CD4-positive, alpha-beta T cell treated with Interleukin-6 at 100 ng/mL for 8 hours (primary cell): ENCODE measurements around the gene SRSF3.
"Not testable (repeated sequence)": the region's sequence is repeated elsewhere in the genome, so short reads cannot be mapped to it uniquely, and the experiment has no call there.

Experiments
- DNase-seq: peaks from one replicate; pipeline ENCODE4 v3.0.0-alpha.2; 2020; ENCODE audit warnings: mixed read lengths, low spot score

The SRSF3 gene

DNA sequence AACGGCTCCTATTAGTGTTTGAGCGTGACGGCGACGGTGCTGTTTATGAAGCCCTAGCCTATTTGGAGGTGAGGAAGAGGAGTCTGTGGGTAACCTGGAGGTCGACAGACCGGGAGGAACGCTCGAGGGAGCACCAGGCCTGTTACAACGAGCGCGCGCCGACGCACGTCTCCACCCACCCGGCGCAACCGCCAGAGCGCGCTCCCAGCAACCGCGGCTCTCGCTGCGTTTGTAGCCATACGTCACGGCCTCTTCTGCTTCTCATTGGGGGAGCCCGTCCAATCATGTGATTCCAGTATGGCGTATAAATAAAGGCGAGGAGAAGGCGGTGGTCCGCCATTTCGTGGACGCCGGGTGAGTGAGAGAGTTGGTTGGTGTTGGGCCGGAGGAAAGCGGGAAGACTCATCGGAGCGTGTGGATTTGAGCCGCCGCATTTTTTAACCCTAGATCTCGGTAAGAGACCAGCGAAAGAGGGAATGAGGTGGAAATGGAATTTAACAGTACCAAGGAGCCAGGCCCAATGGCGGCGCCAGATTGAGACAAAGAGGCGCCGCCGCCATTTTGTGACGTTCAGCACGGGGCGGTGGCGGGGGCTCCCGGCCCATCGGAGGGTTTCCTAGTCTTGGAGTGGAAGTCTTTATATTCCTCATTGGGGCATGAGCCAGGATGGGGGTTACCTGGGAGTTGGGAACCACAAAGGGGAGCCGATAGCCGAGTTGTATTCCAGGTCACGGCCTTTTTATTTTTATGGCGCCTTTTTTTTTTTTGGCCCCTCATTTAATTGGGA is at the start of gene SRSF3:
Gene SRSF3 (plus strand): TSS at position 334 of the 787 bp plus-strand sequence. CDS start 2,401 bp downstream, outside the sequence.
- peak; percentile 97 for DNase-seq

DNA sequence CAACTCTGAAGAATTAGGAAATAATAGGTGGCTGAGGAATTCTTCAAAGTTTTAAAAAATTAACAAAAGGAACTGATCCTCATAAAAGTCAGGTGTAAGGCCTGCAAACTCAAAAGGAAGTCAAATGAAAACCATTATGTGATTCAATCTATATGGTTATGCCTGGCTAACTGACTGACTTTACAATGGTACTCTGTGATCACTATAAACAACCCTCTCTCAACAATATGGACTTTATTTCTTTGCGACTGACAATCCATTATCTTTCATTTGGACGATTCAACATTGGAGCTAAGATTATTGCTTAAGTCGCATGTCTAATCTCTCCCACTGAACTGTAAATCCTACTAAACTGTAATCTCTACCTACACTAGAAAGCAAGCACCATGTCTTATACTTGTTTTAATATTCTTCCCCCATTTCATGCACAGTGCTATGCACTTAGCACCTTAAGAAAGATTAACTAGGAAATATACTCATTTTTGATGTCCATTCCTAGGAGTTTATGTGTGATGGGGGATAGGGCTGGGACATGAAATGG is 48.3 kb upstream of the SRSF3 start:
- no peak for DNase-seq

DNA sequence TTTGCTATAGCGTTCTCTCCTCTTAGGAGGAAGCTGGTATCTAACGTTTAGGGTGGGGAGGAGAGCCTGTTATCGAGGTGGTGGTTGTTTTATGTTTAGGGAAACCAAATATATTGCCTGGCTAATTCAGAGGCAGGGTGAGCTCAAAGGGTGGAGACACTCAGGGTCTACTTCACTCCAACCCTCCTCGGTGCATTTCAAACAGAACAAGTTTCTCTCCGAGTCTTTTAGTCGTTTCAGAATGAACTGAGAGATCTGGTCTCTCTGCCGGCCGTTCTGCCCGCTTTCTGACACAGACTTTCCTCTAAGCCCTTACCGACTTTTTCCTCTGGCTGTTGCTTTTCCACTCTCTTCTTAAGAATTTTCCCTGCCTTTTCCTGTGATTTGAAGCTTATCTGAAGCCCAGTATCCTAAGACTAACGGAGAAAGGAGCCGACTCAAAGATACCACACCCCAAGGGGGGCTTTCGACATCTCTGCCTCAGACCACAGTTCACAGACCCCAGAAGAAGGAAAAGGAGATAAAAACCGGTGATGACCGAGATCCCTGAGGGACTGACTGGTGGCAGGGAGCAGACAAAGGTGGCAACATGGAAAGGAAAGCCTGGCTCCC is 47.7 kb upstream of the SRSF3 start:
- DNase-seq, result peak; percentile 10

GRCh38 chr6:36546920-36547645 is 47.1 kb upstream of the SRSF3 start, which contains the start of gene STK38:
Gene STK38, minus strand, starts transcription at chr6:36547479. Its CDS starts 7,277 bp downstream, at chr6:36540202.
- DNase-seq, result peak; percentile 90

- DNase-seq, result peak; percentile 12
Measured at GRCh38 chr6:36547646-36548400, 46.3 kb upstream of the SRSF3 start.

DNA sequence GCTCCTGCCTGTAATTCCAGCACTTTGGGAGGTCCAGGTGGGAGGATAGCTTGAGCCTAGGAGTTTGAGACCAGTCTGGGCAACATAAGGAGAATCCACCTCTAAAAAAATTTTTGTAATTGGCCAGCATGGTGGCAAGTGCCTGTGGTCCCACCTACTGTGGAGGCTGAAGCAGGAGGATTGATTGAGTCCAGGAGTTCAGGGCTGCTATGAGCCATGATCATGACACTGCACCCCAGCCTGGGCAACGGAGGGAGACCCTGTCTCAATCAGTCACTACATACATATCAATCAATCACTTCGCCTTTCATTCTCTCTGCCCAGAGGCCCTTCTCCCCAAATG is 45.8 kb upstream of the SRSF3 start:
- no peak for DNase-seq

- no peak for DNase-seq
Measured at GRCh38 chr6:36550473-36551000, 43.6 kb upstream of the SRSF3 start.

DNA sequence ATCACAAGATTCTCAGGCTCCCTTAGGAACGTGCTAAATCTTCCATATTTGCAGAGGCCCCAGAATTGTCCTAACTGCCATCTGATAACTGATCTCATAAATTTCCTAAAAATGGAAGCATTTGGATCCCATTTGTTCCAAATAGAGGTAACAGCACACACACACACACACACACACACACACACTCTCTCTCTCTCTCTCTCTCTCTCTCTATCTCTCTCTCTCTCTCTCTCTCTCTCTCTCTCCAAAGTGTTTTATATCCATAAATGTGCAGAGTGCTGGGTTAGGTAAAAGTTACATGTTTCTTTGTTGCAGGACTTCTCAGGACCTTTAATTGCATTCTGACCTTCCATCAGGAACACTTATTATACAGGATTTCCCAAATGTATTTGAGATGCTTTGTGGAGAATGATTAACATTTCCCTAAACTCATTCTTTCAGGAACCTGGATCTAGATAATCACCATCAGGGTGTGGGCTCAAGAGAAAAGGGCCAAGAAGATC is 38.4 kb upstream of the SRSF3 start:
- DNase-seq, result no peak

- no peak for DNase-seq
Measured at GRCh38 chr6:36556281-36556680, 37.9 kb upstream of the SRSF3 start.

- no peak for DNase-seq
Measured at GRCh38 chr6:36559011-36559793, 35.0 kb upstream of the SRSF3 start.

- DNase-seq, result no peak
Measured at GRCh38 chr6:36560822-36561221, 33.3 kb upstream of the SRSF3 start.

GRCh38 chr6:36563237-36563927 is 30.8 kb upstream of the SRSF3 start:
- DNase-seq, result no peak

- no peak for DNase-seq
Measured at GRCh38 chr6:36563928-36564284, 30.3 kb upstream of the SRSF3 start.

DNA sequence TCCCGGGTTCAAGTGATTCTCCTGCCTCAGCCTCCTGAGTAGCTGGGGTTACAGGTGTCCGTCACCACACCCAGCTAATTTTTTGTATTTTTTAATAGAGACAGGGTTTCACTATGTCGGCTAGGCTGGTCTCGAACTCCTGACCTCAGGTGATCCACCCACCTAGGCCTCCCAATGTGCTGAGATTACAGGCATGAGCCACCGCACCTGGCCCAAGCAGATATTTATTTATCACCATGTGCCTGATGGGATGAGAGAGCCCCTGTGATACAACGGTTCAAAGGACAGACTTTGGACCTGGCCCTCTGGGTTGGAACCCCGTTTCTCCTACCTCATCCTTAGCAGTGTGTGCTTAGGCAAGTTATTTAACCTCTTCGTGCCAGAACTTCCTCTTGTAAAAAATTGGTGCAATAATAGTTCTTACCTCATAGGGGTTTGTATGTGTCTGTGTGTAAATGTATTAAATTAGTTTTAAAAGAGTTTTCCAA is 27.7 kb upstream of the SRSF3 start:
- DNase-seq, result no peak

DNA sequence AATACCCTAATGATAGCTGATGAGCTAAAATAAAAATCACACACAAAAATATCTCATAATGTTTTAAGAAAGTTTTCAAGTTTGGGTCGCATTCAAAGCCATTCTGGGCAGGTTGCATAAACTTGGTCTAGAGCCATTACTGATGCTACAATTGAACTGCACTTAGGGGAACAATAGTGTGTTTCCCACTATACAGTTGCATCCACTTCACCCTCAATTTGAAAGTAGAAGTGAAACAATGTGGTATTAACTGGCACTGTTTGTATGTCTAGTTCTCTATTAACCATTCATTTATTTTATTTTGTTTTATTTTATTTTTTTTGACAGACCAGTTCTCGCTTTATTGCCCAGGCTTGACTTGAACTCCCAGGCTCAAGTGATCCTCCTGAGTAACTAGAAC is 23.9 kb upstream of the SRSF3 start:
- DNase-seq, result no peak

DNA sequence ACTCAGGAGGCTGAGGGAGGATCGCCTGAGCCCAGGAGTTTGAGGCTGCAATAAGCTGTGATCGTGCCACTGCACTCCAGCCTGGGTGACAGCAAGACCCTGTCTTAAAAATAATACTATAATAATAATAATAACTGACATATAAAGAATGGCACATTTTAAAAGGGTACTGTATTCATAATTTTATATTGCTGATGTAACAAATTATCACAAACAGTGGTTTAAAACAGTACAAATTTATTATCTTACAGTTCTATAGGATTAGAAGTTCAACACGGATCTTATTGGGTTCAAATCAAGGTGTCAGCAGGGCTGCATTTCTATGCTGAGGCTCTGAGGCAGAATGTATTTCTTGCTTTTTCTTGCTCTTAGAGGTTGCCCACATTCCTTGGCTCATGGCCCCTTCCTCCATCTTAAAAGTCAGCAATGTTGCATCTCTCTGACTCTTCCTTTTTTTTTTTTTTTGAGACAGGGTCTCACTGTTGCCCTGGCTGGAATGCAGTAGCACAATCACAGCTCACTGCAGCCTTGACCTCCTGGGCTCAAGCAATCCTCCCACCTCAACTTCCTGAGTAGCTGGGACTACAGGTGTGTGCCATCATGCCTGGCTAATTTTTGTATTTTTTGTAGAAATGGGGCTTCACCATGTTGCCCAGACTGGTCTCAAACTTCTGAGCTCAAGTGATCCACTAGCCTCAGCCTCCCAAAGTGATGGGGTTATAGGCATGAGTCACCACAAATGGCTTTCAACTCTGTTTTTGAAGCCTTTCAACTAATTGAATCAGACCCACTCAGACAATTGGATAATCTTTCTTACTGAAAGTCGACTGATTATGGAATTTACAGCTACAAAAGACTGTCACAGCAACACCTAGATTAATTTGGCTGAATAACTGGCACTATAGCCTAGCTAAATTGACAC is 22.8 kb upstream of the SRSF3 start:
- DNase-seq, result no peak

GRCh38 chr6:36572353-36573311 is 21.5 kb upstream of the SRSF3 start:
- not testable (repeated sequence) for DNase-seq

DNA sequence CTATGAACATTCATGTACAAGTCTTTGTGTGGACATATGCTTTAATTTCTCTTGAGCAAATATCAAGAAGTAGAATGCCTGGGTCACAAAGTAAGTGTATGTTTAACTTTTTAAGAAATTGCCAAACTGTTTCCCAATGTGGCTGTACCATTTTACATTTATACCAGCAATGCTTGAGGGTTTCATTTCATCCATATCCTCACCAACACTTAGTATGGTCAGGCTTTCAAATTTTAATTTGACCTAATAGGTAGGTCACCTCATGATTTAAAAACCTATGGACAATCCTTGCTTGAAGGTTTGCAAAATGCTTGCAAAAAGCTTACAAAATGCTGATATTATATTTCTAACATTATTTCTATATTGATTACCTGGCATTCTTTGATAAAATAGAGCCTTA is 19.5 kb upstream of the SRSF3 start:
- no peak for DNase-seq
